ENCODE data around the gene TANC1.

Gene TANC1

DNA sequence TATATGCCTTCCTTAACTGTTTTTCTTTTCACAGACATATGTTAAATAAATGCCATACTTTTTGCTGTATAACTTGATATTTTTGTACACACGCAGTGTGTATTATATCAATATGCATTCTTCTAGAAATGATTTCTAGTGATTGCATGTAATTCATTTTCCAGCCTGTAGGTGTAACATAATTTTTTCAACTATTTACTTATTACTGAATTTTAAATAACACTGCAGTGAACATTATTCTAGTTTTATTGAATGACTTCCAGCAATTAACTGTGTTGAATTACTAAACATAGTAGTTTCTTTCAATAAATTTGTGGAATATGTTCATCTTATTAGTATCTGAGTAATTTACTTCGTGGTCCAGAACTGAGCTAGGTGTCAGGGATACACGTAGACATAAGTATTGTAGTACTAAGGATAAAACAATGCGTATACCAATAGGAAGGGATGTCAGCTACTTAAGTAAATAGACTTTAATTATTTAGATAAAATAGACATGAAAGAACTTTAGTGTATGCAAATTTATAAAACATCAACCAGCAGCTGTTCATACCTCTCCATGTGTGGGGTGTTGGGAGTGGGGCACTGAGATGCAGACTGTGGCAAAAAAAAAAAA, 28.0 kb downstream of the TANC1 start:
- Mint-ChIP-seq H3K27me3 (no peaks in the 10 kb centered on the region), H3K36me3 (ENCODE audit: low read depth) (no peaks in the 10 kb centered on the region), H3K9me3 (no peaks in the 10 kb centered on the region), H3K4me3 (no peak overlapping the region), H3K4me1 (ENCODE audit: low read depth) (peaks cover 4% of the 10 kb centered on the region), H3K27ac (no peak overlapping the region)

DNA sequence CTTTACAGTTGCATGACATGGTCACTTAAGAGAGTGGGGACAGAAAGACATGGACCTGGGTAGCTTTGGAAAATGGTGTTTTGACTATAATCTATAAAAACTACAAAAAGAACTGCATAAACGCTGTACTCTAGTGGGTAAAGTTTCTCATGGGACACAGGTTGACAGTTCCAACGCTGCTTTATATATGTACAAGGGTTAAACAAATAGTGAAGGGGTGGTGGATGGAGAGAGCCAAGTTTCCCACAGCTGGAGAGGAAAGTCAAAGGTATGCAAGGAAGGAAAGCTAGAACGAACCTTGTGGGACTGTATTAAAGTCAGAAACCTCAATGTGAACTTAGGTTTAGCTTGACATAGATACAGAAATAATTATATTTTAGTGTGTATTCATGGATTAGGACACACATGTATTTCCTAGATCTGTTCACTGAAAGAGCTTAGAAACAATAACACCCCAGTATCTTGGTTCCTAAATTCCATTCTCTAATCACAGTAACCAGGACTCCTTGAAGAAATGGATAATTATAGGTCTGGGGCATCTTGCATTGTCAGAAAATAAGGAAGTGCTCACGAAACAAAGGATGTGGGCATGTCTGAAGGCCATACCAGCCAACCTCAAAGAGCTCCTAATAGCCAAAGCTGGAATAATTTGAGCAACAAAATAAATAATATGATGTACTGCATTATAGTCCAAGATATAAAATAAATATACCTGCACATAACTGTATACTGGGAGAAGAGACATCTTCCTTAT, 28.8 kb downstream of the TANC1 start:
- H3K27me3 Mint-ChIP-seq: no peaks in the 10 kb centered on the region
- no peak overlapping the region for H3K4me3 Mint-ChIP-seq
- H3K9me3 Mint-ChIP-seq: no peaks in the 10 kb centered on the region
- H3K36me3 Mint-ChIP-seq (ENCODE audit: low read depth): no peaks in the 10 kb centered on the region
- H3K4me1 Mint-ChIP-seq (ENCODE audit: low read depth): peaks cover 4% of the 10 kb centered on the region
- H3K27ac Mint-ChIP-seq: no peak overlapping the region

DNA sequence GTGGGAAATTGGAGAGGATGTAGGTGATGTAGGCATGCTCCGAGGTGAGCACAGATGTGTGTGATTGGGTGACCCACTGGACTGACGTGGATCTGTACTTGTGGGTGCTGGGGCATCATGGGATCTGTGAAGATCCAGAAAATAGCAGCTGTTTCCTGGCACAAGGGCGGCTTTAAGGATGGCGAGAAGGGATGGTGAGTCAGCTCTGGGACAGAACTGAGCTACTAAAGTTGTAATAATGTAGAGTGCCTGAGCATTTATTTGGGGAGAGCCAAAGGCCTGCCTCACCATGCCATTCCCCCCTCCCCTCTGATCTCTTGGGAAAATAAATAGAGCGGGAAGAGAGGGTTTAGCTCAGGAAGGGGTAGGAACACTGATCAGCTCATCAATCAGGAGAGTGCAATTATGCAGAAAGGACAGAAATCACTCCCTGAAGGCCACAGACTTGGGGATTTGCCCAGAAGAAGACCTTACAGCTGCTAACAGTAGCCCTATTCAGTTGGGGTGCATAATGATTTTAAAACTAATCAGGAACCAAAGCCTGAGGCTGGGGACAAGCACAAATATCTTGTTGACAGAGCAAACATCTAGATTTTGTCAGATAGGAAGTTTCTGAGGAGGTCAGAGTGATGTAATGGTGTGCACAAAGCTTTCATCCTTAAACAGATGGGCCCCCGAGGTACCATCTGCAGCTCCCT, 30.3 kb downstream of the TANC1 start:
- H3K27ac Mint-ChIP-seq: no peak overlapping the region
- peaks cover 4% of the 10 kb centered on the region for H3K4me1 Mint-ChIP-seq (ENCODE audit: low read depth)
- H3K4me3 Mint-ChIP-seq: no peak overlapping the region
- H3K36me3 Mint-ChIP-seq (ENCODE audit: low read depth): no peaks in the 10 kb centered on the region
- no peaks in the 10 kb centered on the region for H3K9me3 Mint-ChIP-seq
- no peaks in the 10 kb centered on the region for H3K27me3 Mint-ChIP-seq

DNA sequence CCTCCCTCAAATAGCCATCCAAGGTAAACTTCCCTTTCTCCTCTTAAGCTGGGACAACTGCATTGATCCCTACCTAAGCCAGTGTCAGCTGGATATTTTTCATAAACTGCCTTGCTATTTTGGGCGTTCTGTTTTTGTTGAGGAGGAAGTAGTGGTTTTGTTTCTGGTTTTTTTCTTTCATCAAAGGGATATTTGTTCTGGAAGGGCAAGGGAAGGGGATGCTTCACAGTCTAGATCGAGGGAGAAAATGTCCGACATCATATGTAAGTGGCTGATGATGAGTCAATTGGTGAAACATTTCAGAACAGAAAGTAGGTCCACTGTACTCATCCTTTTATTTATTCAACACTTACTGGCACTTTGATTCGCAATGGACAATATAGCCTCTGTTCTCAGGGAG, 31.0 kb downstream of the TANC1 start:
- Mint-ChIP-seq H3K4me3 (no peak overlapping the region), H3K4me1 (ENCODE audit: low read depth) (peaks cover 4% of the 10 kb centered on the region), H3K9me3 (no peaks in the 10 kb centered on the region), H3K36me3 (ENCODE audit: low read depth) (no peaks in the 10 kb centered on the region), H3K27me3 (peaks cover 2% of the 10 kb centered on the region), H3K27ac (no peak overlapping the region)

DNA sequence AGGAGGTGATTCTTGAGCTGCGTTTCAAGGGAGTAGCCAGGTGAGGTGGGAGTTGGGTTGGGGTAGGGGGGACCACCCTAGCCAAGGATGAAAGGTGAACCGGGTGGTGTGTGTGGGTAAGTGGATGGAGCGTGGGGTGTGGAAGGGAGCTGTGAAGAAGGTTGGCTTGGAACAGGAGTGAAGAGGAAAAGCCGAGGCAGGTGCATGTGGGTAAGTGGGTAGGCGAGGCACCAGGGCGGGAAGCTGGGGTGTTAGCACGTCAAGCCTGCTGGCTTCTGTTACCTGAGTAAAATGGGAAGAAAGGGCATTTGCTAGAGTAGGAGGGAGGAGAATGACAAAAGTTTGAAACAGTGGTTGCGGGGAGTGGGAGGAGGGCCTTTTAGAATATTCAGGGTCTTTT, 31.6 kb downstream of the TANC1 start:
- Mint-ChIP-seq H3K4me1 (ENCODE audit: low read depth) (peaks cover 4% of the 10 kb centered on the region), H3K4me3 (no peak overlapping the region), H3K27ac (no peak overlapping the region), H3K27me3 (peaks cover 4% of the 10 kb centered on the region), H3K36me3 (ENCODE audit: low read depth) (no peaks in the 10 kb centered on the region), H3K9me3 (no peaks in the 10 kb centered on the region)

DNA sequence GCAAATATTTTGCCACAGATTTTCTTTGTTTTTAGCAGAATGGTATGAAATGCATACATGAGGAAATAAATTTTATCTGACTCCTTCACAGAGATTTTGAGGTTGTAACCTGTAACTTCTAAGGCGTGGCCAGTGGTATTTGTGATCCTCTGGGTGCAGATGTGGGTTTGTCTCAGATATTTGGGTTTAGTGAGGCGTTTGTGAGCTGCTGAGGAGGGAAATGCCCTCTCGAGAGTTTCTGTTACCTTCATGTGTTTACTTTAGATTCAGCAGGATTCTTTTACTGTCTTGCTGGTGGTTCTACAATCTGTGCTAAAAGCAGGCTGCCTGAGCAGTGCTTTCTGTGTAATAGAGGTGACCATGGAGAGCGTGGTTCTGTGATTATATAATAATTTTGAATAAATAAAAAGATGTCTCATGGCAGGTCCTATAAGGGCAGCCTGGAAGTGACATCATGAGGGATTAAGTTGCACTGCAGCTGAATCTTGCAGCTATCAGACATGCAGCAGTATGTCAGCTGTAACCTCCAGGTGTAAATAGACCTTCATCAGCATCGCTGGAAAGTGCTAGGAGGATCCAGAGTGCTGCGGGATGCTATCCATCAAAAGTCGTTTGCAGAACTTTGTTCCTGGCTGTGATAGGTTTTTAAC, 34.1 kb downstream of the TANC1 start:
- Mint-ChIP-seq H3K4me1 (ENCODE audit: low read depth) (peaks cover 4% of the 10 kb centered on the region), H3K9me3 (no peaks in the 10 kb centered on the region), H3K27me3 (peaks cover 6% of the 10 kb centered on the region), H3K36me3 (ENCODE audit: low read depth) (no peaks in the 10 kb centered on the region), H3K4me3 (no peak overlapping the region), H3K27ac (no peak overlapping the region)

DNA sequence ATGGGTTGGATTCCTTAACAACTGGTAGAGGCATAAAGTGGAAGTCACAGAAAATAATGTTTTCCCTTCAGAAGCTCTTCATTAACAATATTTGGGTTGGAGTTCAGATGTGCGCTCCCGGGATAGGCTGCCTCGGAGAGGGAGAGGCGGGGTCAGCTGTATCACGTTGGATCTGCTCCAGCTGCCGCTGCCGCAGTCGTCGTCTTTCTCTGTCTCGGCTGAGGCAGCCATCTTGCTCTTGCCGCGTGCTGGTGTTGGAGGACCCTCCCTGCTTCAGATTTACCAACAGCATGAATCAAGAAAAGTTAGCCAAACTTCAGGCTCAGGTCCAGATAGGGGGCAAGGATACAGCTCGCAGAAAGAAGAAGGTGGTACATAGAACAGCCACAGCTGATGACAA, 35.1 kb downstream of the TANC1 start:
- Mint-ChIP-seq H3K4me3 (no peak overlapping the region), H3K36me3 (ENCODE audit: low read depth) (no peaks in the 10 kb centered on the region), H3K9me3 (no peaks in the 10 kb centered on the region), H3K4me1 (ENCODE audit: low read depth) (peaks cover 4% of the 10 kb centered on the region), H3K27me3 (peaks cover 7% of the 10 kb centered on the region), H3K27ac (no peak overlapping the region)

DNA sequence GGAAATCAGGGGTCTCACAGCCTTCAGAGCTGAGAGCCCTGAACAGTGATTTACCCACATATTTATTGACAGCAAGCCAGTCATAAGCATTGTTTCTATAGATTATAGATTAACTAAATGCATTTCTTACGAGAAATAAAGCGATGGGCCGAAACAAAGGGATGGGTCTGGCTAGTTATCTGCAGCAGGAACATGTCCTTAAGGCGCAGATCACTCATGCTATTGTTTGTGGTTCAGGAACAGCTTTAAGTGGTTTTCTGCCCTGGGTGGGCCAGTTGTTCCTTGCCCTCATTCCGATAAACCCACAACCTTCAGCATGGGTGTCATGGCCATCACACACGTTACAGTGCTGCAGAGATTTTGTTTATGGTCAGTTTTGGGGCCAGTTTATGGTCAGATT, 36.4 kb downstream of the TANC1 start:
- Mint-ChIP-seq H3K9me3 (no peaks in the 10 kb centered on the region), H3K27me3 (peaks cover 7% of the 10 kb centered on the region)

DNA sequence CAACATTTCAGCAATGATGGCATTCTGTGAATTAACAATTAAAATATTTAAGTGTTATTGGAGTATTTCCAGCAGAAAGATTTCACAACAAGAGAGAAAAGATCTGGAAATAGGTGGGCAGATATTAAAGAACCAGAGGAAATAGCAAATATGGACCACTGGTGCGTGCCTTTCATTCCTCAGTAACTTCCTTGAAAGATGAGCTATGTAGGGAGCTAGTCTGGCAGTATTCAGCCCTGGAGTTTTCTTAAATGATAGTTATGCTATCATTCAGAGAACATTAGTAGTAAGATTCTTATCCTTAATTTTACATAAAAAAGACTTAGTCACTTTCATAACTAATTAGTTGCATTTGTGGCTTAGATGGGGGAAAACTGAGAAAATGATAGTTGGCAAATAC, 41.5 kb downstream of the TANC1 start:
- peaks cover 9% of the 10 kb centered on the region for H3K9me3 Mint-ChIP-seq
- peaks cover 3% of the 10 kb centered on the region for H3K27me3 Mint-ChIP-seq
- no peaks in the 10 kb centered on the region for H3K4me1 Mint-ChIP-seq (ENCODE audit: low read depth)
- no peaks in the 10 kb centered on the region for H3K36me3 Mint-ChIP-seq (ENCODE audit: low read depth)
- H3K4me3 Mint-ChIP-seq: no peak overlapping the region
- H3K27ac Mint-ChIP-seq: no peak overlapping the region

More for the DNA sequence above, 36.4 kb downstream of the TANC1 start:
- Mint-ChIP-seq H3K4me3 (no peak overlapping the region), H3K27ac (no peak overlapping the region), H3K36me3 (ENCODE audit: low read depth) (no peaks in the 10 kb centered on the region), H3K4me1 (ENCODE audit: low read depth) (no peaks in the 10 kb centered on the region)

DNA sequence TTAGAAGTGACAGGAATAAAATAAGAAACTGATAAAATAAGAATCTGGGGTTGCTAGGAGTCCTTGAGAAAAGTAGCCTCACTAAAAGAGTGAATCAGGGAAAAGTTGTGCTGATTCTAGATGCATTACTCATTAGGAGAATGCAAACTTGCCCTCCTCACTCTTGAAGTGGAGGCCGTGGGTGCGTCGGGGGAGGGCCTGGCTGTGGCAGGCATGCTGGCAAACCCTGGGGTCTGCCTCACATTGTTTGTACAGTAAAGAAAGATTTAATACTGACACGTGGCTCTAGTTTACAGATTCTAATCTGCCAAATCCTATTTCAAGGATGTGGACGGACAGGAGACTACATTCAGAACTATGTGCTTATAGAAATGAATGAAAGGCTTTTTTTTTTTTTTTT, 41.9 kb downstream of the TANC1 start:
- Mint-ChIP-seq H3K27me3 (peaks cover 3% of the 10 kb centered on the region), H3K36me3 (ENCODE audit: low read depth) (no peaks in the 10 kb centered on the region), H3K27ac (no peak overlapping the region), H3K9me3 (peaks cover 9% of the 10 kb centered on the region), H3K4me3 (no peak overlapping the region), H3K4me1 (ENCODE audit: low read depth) (no peaks in the 10 kb centered on the region)

DNA sequence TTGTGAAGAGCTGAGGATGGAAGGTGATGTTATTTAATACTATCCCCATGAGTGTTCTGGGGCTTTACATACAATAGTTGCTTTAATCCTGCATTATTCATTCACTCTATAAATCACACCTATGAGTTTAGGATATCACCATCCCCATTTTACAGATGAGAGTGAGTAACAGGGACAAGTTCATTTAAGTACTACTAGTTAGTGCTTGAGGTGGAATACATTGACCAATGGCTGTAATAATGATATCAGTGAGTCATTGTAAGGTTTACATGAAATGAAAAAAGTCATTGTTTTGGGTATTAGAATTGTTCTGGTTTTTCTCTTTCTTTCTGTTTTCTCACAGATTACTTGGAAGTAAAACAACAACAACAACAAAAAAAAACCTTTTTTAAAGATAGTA, 42.5 kb downstream of the TANC1 start:
- H3K4me1 Mint-ChIP-seq (ENCODE audit: low read depth): no peaks in the 10 kb centered on the region
- H3K27me3 Mint-ChIP-seq: peaks cover 3% of the 10 kb centered on the region
- peaks cover 15% of the 10 kb centered on the region for H3K9me3 Mint-ChIP-seq
- H3K36me3 Mint-ChIP-seq (ENCODE audit: low read depth): no peaks in the 10 kb centered on the region
- H3K4me3 Mint-ChIP-seq: no peak overlapping the region
- no peak overlapping the region for H3K27ac Mint-ChIP-seq

DNA sequence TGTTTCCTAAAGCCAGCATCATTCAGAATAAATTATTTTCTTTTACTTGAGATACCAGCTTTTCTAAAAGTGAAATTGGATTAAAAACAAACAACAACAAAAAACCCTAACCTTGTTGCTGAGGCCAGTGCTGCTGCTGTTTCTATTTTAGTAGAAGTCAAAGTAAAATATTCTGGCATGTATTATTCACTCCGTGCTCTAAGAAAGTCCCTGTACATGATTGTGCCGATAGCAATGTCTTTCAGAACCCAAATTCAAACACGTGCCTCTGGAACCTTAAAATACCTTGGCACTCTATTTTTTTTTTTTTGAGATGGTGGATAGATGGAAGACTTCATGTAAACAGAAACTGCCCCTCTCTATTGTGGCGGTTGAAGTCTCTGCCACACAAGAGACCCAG, 43.7 kb downstream of the TANC1 start:
- H3K27ac Mint-ChIP-seq: no peak overlapping the region
- no peak overlapping the region for H3K4me3 Mint-ChIP-seq
- H3K36me3 Mint-ChIP-seq (ENCODE audit: low read depth): no peaks in the 10 kb centered on the region
- peaks cover 3% of the 10 kb centered on the region for H3K27me3 Mint-ChIP-seq
- H3K9me3 Mint-ChIP-seq: peaks cover 22% of the 10 kb centered on the region
- no peaks in the 10 kb centered on the region for H3K4me1 Mint-ChIP-seq (ENCODE audit: low read depth)

DNA sequence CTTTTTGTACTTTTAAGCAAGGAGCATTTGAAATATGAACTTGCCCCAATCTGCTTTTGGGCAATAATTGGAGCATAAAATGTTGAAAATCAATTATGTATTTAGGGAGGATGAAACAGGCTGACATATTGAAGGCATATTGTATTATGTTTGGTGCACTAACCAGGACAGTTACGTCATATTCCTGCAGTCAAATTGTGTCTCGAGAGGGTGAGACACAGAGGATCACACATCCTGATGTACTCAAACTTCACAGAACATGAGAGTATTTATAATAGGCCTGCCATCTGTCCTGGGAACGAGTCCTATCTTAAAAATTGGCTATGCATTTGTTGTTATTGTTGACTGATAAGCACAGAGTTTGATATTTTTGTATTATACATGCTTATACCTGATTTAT, 44.7 kb downstream of the TANC1 start:
- no peak overlapping the region for H3K4me3 Mint-ChIP-seq
- peaks cover 22% of the 10 kb centered on the region for H3K9me3 Mint-ChIP-seq
- no peaks in the 10 kb centered on the region for H3K27me3 Mint-ChIP-seq
- H3K27ac Mint-ChIP-seq: no peak overlapping the region
- H3K36me3 Mint-ChIP-seq (ENCODE audit: low read depth): no peaks in the 10 kb centered on the region
- no peaks in the 10 kb centered on the region for H3K4me1 Mint-ChIP-seq (ENCODE audit: low read depth)

DNA sequence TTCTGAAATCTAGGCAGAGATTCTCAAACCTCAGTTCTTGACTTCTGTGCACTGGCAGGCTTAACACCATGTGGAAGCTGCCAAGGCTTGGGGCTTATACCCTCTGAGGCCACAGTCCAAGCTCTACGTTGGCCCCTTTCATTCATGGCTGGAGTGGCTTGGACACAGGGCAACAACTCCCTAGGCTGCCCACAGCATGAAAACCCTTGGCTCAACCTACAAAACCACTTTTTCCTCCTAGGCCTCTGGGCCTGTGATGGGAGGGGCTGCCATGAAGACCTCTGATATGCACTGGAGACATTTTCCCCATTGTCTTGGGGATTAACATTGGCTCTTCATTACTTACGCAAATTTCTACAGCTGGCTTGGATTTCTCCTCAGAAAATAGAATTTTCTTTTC, 46.7 kb downstream of the TANC1 start:
- H3K4me1 Mint-ChIP-seq (ENCODE audit: low read depth): no peaks in the 10 kb centered on the region
- H3K36me3 Mint-ChIP-seq (ENCODE audit: low read depth): no peaks in the 10 kb centered on the region
- H3K4me3 Mint-ChIP-seq: no peak overlapping the region
- peaks cover 22% of the 10 kb centered on the region for H3K9me3 Mint-ChIP-seq
- no peak overlapping the region for H3K27ac Mint-ChIP-seq
- H3K27me3 Mint-ChIP-seq: no peaks in the 10 kb centered on the region

DNA sequence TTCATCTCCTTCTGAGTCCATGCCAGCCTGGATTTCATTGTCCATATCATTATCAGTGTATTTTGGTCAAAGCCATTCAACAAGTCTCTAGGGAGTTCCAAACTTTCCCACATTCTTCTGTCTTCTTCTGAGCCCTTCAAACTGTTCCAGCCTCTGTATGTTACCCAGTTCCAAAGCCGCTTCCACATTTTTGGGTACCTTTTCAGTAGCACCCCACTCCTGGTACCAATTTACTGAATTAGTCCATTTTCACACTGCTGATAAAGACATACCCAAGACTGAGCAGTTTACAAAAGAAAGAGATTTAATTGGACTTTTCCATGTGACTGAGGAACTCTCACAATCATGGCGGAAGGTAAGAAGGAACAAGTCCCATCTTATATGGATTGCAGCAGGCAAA, 47.4 kb downstream of the TANC1 start:
- H3K27ac Mint-ChIP-seq: no peak overlapping the region
- no peaks in the 10 kb centered on the region for H3K36me3 Mint-ChIP-seq (ENCODE audit: low read depth)
- no peaks in the 10 kb centered on the region for H3K27me3 Mint-ChIP-seq
- no peak overlapping the region for H3K4me3 Mint-ChIP-seq
- peaks cover 22% of the 10 kb centered on the region for H3K9me3 Mint-ChIP-seq
- no peaks in the 10 kb centered on the region for H3K4me1 Mint-ChIP-seq (ENCODE audit: low read depth)
